ENCODE results near the gene PTGES.

Gene PTGES

DNA sequence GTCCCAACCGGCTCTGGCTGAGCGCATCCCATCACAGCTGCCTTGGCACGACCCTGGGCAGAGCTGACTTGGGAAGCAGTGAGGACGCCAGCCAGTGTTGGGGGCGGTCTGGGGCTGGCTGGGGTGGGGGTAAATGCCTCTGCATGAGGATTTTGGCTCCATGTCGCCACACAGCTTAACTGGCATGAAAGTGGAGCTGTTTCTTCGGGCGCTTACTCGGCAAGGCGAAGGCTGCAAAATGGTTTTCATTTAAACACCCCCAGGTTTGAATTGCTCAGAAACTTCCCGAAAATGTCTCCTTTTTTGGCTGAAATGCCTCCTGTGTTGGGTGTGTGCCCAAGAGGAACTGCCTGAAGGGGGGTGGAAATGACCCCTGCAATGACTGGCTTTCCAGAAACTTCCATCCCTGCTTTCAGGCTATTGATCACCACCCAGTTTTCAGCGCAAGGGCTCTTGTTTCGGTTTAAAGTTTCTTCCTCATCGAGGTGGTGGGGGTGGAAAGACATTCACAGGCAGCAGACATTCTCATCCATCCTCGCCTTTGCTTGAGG lies 38.3 kb downstream of the PTGES start:
- no peak for DNase-seq

DNA sequence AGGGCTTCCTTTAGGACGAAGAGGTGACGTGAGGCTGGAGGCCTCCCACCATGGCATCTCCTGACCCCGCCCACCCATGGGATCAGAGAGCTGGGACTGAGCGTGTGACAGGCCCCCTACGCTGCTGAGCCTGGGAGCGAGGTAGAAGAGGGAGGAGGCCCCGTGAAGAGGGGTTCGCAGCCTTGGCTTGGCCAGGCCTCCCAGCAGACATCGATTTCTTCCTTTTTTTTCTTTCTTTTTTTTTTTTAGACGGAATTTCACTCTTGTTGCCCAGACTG lies 39.5 kb downstream of the PTGES start:
- no peak for DNase-seq

DNA sequence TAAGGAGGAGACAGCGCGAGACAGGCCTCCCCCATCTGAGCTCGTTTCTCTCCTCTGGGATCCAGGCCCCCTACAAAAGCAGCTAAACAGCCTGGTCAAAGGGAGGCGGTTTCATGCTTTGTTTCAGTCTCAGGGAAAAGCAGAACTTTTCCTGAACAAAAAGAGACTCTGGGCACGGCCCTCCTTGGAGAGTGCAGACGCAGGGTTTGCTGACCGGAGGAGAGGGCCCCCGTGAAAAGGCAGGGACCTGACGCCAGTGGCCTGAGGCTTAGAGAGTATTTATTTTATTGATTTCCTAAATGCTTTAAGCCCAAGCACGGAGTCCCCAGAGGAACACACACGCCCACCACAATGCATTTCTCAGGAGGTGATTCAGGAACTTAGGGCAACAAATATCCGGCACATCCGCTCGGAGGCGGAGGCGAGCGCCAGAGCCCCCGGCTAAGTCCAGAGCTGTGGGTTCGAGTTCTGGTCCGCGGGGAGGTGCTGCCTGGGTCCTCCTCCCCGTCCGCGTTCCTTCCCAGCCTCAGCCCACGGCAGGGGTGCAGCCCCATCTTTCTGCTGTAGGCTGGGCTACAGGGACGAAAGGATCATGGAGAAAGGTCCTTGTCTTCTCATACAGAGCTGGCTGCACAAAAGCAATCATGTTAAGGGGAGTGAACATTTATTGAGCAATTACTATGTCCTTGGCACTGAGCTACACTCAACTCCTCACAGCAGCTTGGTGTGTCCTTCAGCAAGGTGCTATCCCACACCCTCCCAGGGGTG lies 40.0 kb downstream of the PTGES start:
- no peak for DNase-seq

DNA sequence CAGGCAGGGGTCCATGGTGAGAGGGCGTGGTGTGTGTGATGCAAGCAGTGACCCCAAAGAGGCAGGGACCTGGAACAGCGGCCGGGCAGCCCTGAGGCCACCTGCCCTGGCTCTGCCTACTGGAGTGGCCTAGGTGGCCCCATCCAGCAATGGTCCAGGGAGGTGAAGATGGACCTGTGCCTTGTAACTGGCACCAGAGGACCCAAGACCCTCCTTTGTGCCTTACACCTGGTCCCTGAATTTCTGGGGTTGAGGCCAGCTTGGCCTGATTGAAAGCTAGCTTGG lies 42.7 kb downstream of the PTGES start:
- no peak for DNase-seq

DNA sequence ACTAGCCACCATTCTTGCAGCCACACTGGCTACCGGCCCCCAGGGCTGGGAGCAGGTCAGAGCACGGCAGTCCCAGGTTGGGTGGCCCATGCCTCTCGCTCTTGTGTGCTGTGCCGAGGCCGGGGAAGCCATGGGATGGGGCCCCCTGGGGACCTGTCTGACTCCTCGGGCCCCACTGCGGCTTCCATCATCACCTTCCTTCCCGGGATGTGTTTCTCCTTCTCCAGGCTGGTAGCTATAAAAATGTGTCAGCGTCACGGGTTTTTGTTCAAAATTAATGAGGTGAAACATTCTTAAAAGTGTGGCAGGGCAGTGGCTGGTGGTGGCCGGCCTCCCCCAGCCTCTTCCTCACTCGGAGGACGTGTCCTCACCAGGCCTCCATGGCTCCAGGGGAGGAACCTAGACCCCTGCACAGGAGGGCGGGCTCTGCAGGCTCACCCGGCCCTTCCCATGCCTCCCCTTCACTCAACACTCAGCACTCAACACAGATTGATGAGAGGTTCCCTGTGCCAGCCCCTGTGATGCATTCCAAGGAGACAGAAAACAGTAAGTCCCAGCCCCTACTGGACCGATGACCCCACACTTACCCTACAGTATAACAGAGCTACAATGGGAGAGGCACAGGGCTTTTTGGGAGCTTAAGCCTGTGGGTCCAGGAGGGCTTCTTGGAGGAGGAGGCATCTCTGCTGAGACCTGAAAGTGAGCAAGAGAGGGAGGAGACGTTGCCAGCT lies 43.2 kb downstream of the PTGES start:
- DNase-seq, result no peak

DNA sequence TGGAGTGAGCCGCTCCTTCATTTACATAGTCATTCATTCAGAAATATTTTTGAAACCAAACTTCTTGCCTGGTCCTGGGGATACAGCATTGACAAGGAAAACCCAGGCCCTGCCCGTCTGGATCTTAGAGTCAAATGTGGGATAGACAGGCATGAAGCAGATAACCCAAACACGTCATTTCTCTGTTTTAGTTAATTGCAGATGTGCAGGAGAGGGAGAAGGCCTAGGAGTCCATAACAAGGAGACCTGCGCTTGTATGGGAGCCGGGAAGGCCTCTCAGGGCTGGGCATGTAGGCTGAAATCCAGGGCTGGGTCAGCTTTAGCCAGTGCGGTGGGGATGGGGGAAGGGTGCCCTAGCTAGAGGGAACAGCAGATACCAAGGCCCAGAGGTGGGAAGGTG lies 44.0 kb downstream of the PTGES start:
- no peak for DNase-seq

DNA sequence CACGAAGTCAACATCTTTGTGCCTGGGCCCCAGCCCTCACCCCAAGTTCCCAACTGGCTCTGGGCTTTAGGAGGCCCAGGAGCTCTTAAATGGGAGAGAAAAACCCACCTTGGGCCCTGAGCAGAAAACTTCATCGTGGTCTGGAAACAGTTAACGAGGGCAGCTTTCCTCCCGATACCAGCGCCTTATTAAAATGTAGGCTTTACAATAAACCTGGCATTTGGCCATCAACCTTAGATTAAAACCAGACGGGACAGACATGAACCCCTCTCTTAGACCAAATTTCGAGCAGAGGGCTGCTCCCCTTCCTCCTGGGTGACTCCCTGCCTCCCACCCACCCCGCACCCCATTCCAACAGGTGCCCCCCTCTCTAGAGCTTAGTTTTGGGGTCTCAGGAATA lies 48.0 kb downstream of the PTGES start:
- no peak for DNase-seq

DNA sequence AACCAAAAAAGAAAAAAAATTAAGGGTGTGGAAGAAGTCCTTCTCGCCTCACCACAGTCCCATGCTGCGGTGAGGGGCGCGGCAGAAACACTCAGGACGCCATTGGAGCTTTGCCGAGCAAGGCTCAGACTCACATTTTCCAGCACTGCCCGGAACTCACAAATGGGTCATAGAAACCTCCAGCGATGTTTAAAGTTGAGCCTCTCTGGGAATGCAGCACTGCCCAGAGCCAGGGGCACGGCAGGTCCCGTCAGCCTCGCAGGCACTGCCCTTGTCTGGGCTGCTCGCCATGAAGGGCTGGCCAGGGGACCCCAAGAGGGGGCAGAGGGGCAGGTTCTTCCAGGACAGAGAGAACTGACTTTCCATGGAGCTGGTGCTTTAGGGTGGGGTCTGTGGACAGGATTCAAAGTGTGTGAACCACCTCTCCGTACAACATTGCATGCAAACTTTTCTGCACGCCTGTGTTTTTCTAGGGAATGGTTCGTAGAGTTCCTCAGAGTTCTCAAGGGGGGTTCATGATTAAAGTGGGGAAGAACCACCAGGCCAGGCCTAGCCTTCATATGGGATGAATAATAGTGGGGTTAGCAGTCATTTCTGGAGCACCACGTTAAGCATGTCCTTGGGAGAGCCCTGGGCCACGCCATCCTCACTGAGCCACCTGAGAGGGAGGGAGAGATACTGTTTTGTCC lies 49.0 kb downstream of the PTGES start:
- DNase-seq, result no peak

DNA sequence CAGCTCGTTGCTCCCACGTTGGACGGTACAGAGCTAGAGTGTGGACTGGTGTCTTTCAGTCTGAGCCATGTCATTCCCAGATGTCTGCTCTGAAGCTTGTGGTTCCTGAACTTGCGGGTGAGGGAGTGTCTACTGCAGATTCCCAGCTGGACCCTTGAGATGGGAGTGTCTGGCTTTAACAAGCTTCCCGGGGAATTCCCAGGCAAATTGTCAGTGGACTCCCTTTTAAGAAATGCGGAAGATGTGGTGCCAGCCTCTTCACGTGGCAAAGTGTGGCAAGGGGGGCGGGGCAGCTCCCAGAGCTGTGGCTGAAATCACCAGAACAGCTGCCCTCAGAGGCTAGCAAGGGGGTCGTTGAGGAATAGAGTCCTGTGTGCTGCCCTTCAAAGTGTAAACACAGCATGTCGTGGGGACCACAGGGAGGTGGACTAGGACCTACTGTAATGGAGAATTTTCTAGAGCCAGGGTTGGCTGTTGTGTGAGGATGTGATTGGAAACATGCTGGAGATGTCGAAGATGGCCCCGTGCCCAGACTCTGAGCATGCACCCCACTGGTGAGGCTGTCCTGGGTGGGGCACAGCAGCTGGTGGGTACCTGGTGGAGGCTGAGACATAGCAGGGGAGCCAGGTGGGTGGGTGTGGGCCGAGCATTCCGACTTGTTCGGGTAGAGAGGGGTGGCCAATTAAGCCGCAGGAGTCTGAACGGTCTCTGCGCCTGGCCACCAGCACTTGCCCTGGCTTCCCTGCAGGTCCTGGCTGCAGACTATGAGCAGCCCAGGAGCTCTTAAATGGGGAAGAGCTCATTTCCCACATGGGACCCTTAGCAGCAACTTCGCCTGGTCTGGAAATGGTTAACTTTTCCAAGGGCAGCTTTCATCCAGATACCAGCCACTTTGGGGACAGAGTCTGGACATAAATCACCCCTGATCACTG lies 50.0 kb downstream of the PTGES start:
- no peak for DNase-seq

DNA sequence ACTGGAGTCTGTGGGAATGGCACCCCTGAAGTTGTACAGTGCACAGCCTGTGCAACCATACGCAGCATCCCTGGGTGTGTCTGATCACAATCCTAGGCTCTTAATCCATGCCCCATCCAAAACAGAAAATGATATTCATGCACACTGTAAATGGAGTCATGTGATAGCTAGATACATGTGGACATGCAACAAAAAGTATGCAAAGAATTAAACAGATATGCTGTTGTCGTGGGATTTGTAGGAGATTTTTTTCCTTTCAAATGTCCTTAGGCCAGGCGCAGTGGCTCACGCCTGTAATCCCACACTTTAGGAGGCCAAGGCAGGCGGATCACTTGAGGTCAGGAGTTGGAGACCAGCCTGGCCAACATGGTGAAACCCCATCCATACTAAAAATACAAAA lies 51.3 kb downstream of the PTGES start:
- DNase-seq, result no peak

DNA sequence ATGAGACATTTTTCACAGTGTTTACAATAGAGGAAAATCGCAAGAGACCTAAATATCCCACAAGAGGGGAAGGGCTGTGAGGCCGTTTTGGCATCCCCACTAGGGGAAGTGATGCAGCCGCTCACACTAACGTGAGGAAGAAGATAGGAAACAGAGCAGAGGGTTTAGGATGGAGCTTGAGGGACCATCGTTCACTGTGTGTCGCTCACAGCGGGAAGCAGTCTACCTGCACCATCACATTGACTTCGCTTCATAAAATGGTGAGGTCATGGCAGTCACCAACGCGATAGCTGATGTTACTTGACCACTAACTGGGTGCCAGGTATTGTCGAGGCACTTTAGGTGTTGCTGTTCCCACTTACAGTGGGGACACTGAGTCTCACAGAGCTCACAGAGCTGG lies 51.8 kb downstream of the PTGES start:
- no peak for DNase-seq

DNA sequence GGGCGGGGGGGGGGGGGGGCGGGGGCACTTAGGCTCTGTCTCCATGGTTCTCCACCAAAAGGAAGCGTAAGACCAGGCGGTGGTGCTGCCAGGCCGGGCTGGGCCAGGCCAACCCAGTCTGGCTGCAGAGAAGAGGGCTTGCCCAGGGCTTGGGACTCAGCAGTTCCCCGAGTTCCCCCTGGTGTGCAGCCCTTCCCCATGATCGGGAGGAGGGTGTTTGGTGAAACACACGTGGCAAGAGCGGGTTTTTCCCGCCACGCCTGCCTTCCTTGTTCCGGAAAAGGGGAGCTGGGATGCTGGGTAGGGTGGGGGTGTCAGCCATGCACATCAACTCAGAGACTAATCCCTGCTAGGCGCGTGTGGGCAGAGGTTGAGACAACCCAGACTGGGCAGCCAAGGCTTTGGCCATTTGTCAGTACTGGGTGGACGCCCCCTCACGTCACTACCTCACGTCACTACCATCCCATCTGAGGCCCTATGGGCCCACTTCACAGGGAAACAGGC lies 54.5 kb downstream of the PTGES start:
- no peak for DNase-seq

DNA sequence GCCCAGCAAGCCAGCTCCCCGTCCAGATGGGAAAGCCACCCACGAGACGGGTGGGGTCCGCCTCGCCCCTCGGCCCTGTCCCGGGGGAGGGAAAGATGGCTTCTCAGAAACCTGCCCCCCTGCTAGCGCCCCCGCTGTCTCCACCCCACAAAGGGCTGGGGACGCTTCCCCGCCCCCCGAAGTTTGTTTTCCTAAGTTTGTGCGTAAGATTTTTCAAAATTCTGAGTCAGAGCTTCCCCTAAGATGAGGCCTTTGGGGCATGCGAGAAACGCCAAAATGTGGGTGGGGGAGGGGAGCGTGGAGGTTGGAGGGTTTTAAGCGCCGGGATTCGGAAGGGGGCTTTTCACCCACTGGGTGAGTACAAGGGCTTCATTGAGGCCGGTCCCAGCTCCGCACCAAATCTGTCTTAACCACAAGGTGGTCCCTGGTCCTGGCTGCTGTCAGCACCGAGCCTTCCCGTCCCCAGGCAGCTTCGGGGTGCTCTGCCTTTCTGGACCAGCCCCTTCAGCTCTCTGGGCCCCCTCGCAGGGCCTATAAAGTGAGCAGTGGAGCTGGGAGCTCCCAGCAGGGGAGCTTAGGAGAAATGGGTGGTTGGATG lies 55.1 kb downstream of the PTGES start:
- DNase-seq, result peak; percentile 34

DNA sequence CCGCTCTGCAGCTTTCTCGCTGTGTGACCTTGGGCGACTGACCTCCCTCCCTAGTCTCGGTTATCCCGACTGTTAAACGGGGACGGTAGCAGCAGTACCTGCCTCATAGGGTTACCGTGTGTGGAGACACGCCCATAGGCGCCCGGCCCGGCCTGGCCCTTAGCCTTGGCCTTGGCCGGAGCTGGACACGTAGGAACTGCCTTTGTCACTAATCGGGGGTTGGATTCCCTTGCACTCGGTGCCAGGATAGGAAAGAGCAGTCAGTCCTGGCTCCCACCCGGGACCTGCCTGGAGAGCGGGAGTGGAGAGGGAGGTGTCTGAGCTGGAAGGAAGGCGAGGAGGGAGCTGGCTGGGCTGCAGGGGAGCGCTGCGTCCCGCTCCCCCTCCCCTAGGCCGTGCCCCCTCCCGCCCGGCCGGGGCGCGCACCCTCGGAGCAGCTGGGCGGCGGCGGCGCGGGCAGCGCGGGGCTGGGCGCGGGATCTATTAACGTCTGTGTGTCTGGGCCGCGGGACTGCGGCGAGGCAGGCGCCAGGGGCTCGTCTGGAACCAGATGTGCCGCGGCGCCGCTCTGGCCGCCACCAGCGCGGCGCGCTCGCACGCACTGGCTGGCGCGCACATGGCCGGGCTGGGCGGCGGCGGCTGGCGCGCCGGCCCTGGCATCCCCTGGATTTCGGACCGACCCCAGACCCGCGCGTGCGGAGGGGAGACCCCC lies 55.7 kb downstream of the PTGES start:
- no peak for DNase-seq

DNA sequence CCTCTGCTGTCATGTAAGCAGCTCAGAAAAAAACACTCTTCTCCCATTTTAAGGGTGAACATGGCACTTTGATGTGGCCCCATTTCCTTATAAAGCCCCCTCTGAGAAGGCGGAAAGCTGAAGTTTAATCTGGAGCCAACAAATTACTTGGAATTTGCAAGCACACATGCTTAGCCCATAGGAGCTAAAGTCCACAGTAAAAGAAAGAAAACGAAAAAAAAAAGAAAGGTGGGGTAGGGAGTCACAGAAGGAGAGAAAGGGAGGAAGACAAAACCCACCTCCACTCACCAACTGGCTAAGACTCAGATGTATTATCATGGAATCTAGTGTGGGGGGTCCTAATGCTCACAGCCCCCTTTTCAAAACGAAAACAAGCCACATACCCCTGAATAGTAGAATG lies 57.0 kb downstream of the PTGES start:
- no peak for DNase-seq

DNA sequence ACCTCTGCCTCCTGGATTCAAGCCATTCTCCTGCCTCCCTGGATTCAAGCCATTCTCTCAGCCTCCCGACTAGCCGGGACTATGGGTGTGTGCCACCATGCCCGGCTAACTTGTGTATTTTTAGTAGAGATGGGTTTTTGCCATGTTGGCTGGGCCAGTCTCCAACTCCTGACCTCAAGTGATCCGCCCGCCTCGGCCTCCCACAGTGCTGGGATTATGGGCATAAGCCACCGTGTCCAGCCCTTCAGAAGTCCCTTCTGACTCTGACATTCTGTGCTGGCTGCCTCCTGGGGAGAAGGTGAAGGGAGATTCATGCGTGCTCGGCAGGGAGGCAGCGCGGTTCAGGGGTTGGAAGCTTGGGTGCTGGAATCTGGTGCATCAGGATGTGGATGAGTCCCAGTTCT lies 58.6 kb downstream of the PTGES start:
- no peak for DNase-seq

DNA sequence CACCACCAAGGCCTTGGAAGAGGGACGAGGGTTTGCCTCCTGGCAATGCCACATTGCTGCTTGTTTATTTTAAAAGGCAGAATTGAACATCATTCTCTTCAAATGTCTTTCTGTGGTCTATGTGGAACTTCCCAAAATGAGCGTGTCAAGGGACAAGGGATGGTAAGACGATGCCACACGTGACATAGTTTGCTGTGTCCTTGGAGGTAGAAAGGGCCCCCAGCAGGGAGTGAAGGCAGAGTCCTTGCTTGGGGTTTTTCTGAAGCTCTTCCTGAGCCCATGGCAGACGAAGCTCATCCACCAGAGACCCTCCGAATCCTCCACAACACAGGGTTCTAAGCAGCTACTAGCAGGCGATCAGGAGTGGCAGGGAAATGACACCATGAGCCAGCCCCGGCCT lies 59.1 kb downstream of the PTGES start:
- no peak for DNase-seq

DNA sequence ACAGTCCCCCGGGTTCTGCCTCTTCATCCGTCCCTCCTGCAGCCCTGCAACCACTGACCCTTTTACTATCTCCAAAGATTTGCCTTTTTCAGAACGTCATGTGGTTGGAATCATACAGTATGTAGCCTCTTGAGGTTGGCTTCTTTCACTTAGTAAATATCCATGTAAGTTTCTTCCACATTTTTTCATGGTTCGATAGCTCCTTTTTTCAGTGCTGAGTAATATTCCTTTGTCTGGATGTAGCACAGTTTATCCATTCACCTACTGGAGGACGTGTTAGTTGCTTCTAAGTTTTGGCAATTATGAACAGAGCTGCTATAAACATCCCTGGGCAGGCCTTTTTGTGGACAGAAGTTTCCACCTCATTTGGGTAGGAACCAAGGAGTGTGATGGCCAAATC lies 60.3 kb downstream of the PTGES start:
- no peak for DNase-seq
